ENCODE data around the gene TBX21.

TBX21 gene

DNA sequence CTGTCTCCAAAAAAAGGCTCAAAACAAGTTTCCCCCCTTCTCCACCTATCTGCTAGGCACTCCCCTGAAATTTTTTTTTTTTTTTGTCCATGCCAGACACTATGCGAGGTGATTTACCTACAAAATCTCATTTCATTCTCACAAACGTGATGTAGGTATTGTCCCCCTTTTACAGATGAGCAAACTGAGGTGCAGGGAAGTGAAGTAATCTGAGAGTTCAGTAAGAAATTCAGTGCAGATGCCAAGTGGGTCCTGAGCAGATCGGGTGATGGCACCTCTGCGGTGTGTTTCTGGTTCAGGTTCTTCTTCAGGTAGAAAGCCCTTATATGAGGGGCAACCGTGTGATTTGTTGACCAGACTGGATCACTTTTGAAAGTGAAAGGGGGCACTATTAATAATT, 29.4 kb upstream of the TBX21 start:
- H3K4me3 ChIP-seq (ENCODE audit: low read depth, low read length) = no peak overlapping the region
- TF ChIP-seq, protein P1, sequence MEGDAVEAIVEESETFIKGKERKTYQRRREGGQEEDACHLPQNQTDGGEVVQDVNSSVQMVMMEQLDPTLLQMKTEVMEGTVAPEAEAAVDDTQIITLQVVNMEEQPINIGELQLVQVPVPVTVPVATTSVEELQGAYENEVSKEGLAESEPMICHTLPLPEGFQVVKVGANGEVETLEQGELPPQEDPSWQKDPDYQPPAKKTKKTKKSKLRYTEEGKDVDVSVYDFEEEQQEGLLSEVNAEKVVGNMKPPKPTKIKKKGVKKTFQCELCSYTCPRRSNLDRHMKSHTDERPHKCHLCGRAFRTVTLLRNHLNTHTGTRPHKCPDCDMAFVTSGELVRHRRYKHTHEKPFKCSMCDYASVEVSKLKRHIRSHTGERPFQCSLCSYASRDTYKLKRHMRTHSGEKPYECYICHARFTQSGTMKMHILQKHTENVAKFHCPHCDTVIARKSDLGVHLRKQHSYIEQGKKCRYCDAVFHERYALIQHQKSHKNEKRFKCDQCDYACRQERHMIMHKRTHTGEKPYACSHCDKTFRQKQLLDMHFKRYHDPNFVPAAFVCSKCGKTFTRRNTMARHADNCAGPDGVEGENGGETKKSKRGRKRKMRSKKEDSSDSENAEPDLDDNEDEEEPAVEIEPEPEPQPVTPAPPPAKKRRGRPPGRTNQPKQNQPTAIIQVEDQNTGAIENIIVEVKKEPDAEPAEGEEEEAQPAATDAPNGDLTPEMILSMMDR (conservative IDR thresholded peaks at IDR 0.05; ENCODE audit: low read depth, low read length) = no peak

DNA sequence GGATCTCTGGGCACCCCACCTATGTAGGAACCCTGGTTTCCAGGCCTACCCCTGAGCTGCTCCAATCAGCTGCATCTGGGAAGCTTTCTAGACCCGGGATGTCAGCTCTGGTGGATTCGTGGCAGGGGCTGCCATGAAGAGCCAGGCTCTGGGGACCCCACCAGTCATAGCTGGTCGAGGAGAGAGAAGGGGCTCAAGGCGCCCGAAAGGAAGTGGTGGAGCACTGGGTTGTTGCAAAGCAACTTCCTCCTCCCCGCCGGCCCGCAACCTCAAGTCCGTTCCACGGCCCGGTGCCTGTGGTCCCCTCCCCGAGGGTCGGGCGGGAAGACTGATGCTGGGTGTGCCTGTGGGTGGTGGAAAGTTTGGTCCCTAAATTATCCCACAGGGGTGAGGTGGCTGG, 28.9 kb upstream of the TBX21 start:
- TF ChIP-seq, protein P1 (conservative IDR thresholded peaks at IDR 0.05; ENCODE audit: low read depth, low read length) = no peak
- no peak overlapping the region for H3K4me3 ChIP-seq (ENCODE audit: low read depth, low read length)
- no peak for DNase-seq (ENCODE audit: low read depth)

More for the DNA sequence above, 29.4 kb upstream of the TBX21 start:
- DNase-seq (ENCODE audit: low read depth) = no peak

DNA sequence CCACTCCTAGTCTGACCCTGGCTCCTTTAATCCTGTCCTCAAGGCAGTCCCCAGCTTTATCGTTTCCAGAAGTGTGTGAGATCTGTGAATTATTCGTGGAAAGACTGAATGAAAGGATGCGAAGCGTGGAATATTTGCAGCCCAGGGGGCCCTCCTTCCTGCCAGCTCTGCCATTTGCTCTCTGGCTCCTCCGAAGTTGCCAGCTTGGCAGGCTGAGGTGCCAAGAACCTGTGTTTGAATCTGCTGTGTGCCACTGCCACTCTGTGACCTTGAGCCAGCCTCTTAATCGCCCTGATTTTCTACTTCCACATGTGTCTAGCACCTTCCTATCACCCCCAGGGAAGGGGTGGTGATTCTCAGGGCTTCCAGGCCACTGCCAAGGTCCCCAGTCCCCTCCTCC, 28.3 kb upstream of the TBX21 start:
- no peak for DNase-seq (ENCODE audit: low read depth)
- no peak overlapping the region for H3K4me3 ChIP-seq (ENCODE audit: low read depth, low read length)
- TF ChIP-seq, protein P1 (conservative IDR thresholded peaks at IDR 0.05; ENCODE audit: low read depth, low read length) = no peak

DNA sequence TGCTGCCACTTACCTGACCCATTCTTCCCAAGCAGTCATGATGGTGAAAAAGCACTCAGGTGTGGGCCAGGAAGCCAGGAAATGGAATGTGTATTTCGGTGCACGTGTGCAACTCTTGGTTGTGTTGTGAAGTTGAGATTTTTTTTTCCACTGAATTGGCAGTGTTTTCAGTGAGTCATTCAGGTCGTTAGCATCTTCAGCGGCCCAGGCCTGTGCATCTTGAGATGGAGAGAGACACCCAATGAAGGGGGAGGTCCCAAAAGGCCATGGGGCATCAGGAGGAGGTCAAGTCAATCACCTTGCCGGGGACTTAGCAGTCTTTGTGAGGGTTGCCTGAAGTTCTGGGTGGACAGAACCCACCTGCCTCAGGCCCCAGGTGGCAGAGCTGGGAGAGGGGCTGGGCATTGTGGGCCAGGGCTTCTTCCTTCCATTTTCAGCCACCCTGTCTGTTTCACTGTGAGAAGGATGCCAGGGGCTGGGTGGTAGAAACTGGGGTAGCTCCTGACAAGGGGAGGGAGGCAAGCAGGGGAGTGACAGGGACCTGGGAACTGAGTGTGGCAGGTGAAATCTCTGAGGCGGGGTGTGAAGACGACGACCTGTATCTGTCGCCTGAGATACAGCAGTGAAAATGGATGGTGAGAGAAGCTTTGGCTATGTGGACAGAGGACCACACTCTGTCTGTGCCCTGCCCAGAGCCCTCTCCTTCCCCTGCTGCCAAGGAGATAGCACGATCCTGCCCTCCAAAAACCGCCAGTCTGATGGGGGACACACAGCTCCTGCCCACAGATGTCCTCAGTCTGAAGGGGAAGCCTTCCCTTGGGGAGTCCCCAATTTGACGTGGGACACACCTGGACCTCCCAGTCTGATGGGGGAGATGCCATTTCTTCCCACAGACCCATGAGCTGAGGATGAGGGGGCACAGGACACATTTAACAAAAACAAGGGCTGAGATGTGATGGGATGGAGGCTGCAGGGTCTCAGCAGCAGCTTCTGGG, 27.2 kb upstream of the TBX21 start:
- no peak for DNase-seq (ENCODE audit: low read depth)
- H3K4me3 ChIP-seq (ENCODE audit: low read depth, low read length) = no peak overlapping the region
- TF ChIP-seq, protein P1 (conservative IDR thresholded peaks at IDR 0.05; ENCODE audit: low read depth, low read length) = no peak

DNA sequence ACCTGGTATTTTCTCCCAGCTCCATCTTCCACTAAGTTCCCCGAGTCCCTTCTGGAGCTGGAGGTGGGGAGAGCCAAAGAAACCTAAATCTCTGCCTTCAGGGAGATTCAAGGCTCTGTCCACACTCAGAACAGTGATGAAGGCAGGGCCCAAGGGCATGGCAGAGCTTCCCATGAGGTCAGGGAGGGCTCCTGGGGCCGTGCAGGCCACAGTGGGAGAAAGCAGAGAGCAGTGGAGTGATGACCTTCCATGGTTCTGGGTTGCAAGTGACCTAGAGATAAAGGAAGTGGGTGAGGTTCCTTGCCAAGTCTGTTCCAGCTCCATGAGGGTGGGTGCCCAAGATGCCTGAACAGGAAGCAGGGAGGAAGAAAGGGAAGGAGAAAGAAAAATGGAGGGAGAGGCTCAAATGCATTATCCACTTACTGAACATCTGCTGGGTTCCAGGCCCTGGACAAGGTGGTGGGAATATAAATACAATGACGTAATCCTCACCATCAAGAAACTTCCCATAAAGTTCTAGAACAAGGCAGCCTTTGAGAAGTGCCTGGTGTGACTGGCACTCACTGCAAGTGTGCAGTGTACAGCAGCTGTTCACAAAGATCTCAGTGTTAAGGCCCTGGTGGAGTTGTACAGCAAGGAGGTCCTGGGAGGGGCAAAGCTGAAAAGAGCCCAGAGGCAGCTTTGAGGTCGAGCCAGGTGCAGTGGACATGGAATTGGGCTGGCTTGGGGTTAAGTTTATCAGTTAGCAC, 25.8 kb upstream of the TBX21 start:
- H3K4me3 ChIP-seq (ENCODE audit: low read depth, low read length) = no peak overlapping the region
- TF ChIP-seq, protein P1 (conservative IDR thresholded peaks at IDR 0.05; ENCODE audit: low read depth, low read length) = no peak
- DNase-seq (ENCODE audit: low read depth) = no peak

DNA sequence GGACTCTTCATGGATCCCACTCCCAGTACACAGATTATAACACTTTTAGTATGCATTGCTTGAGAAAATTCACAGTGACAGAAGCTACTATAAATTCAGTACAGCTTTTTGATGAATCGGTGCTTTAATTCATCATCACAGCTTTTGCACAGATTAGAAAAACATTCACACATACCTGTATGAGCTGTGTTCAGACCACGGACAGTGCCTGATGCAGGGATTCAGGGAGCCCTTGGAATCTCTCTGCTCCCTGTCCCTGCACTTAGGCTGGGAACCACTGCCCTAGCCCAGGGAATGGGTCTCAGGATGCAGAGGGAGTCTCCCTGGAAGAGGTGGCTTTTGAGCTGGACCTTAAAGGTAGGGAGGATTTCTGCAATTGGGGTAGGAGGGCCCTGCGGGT, 25.2 kb upstream of the TBX21 start:
- H3K4me3 ChIP-seq (ENCODE audit: low read depth, low read length) = no peak overlapping the region
- TF ChIP-seq, protein P1 (conservative IDR thresholded peaks at IDR 0.05; ENCODE audit: low read depth, low read length) = no peak
- DNase-seq (ENCODE audit: low read depth) = no peak
